HCT116 (cell line): Measurements from ENCODE around the gene MTA3. TPM values are rescaled to one million over a fixed set of nuclear protein-coding genes. Genes with fewer than 3 reads are reported as not detected.

Source experiments
- ATAC-seq: fragments of 200-7000 bp; cut with Tn5 transposase; 2 replicates; pipeline ENCODE4 v1.9.1; 2020; ENCODE audit warnings: mild to moderate bottlenecking, moderate library complexity
- BruUV-seq: library from RNA; stranded (reverse); fragments of 400-500 nt; replicated peaks from 2 replicates; lab custom pipeline; 2021; lab: Mats Ljungman, UMichigan
- CTCF ChIA-PET: fragments of 300-600 bp; sonication (Branson Sonifier 250); formaldehyde crosslinking; loops from one replicate; lab custom pipeline; 2021; ENCODE audit warnings: antibody characterized with exemption; lab: Charles Lee
- POLR2A ChIA-PET: fragments of 300-600, 350-600 bp; sonication (Branson Sonifier 250); formaldehyde crosslinking; loops from one replicate; lab custom pipeline; 2021; ENCODE audit warnings: antibody characterized with exemption; lab: Charles Lee
- RAD21 ChIA-PET, 2 experiments: fragments of 300-600 bp; sonication (Branson Sonifier 250); formaldehyde crosslinking; loops; one replicate each; lab custom pipeline; 2023; ENCODE audit warnings: low total read pairs in 2 of 2; ENCODE audit not compliant: uncharacterized antibody in 2 of 2, unreplicated experiment in 2 of 2, low non-redundant PET in 1 of 2; lab: Charles Lee
- DNase-seq: peaks from one replicate; pipeline ENCODE4 v3.0.0-alpha.2; 2010; ENCODE audit warnings: low read depth, low spot score
- H2AFZ ChIP-seq: fragments of 200-600 bp; shearing (Covaris generic), sonication (generic); 2 replicates; pipeline ENCODE4 v1.6.1; 2017; ENCODE audit warnings: low read depth, mixed run types, mixed read lengths, antibody characterized with exemption, low read length; ENCODE audit not compliant: poor library complexity, severe bottlenecking
- H3K27ac ChIP-seq: 2 replicates; pipeline ENCODE4 v1.5.1; 2012; ENCODE audit warnings: low read depth, low read length
- H3K27me3 ChIP-seq: fragments of 200-600 bp; sonication (generic); 2 replicates; pipeline ENCODE4 v1.6.1; 2016; ENCODE audit warnings: mixed run types, low read length, mixed read lengths; ENCODE audit not compliant: insufficient read depth
- H3K36me3 ChIP-seq, 2 experiments: fragments of 200-500 bp in 1 of 2; fragments of 200-600 bp in 1 of 2; sonication (Bioruptor generic) in 1 of 2; sonication (generic) in 1 of 2; 2 replicates each; pipeline versions ENCODE4 v1.5.1 to v1.6.1; 2014 to 2016; ENCODE audit warnings: low read length in 2 of 2, inconsistent platforms in 1 of 2, mixed read lengths in 1 of 2, mixed run types in 1 of 2; ENCODE audit not compliant: insufficient read depth in 2 of 2, control insufficient read depth in 1 of 2
- H3K4me1 ChIP-seq, 2 experiments: fragments of 200-600 bp in 1 of 2; sonication (generic) in 1 of 2; 2 replicates each; pipeline versions ENCODE4 v1.5.1 to v1.6.1; 2012 to 2017; ENCODE audit warnings: low read length in 2 of 2, inconsistent platforms in 1 of 2, mild to moderate bottlenecking in 1 of 2, mixed read lengths in 1 of 2, mixed run types in 1 of 2, moderate library complexity in 1 of 2; ENCODE audit not compliant: insufficient read depth in 2 of 2, control insufficient read depth in 1 of 2
- H3K4me2 ChIP-seq: fragments of 200-600 bp; sonication (generic); 2 replicates; pipeline ENCODE4 v1.6.1; 2017; ENCODE audit warnings: mixed run types, low read length, mixed read lengths
- H3K4me3 ChIP-seq, 2 experiments: fragments of 200-600 bp in 1 of 2; sonication (generic) in 1 of 2; replicated peaks in 1 of 2; 2 replicates each; pipeline ENCODE4 v1.5.1; 2011 to 2016; ENCODE audit warnings: low read length in 2 of 2, control low read depth in 1 of 2, low read depth in 1 of 2, mild to moderate bottlenecking in 1 of 2, mixed read lengths in 1 of 2, mixed run types in 1 of 2
- H3K79me2 ChIP-seq: fragments of 200-600 bp; sonication (generic); 2 replicates; pipeline ENCODE4 v1.6.1; 2017; ENCODE audit warnings: mild to moderate bottlenecking, mixed run types, low read length, moderate library complexity, mixed read lengths; ENCODE audit not compliant: insufficient read depth
- H3K9ac ChIP-seq: fragments of 200-600 bp; sonication (generic); 2 replicates; pipeline ENCODE4 v1.6.1; 2016; ENCODE audit warnings: low read length, mixed read lengths
- H3K9me2 ChIP-seq: fragments of 200-600 bp; sonication (generic), shearing (Covaris generic); 2 replicates; pipeline ENCODE4 v1.6.1; 2017; ENCODE audit warnings: mixed run types, mild to moderate bottlenecking, moderate library complexity; ENCODE audit not compliant: insufficient read depth
- H3K9me3 ChIP-seq, 2 experiments: fragments of 200-500 bp in 1 of 2; fragments of 200-600 bp in 1 of 2; sonication (Bioruptor generic) in 1 of 2; sonication (generic) in 1 of 2; 2 replicates each; pipeline ENCODE4 v1.6.1; 2014 to 2017; ENCODE audit warnings: low read length in 2 of 2, mixed read lengths in 2 of 2, inconsistent platforms in 1 of 2, low read depth in 1 of 2, mild to moderate bottlenecking in 1 of 2, mixed run types in 1 of 2, moderate library complexity in 1 of 2; ENCODE audit not compliant: control insufficient read depth in 1 of 2, insufficient read depth in 1 of 2
- H4K20me1 ChIP-seq: fragments of 200-600 bp; sonication (generic), shearing (Covaris generic); 2 replicates; pipeline ENCODE4 v1.6.1; 2017; ENCODE audit warnings: mixed run types, mild to moderate bottlenecking, moderate library complexity; ENCODE audit not compliant: insufficient read depth
- CBX3 ChIP-seq: IDR thresholded peaks from 2 replicates; pipeline ENCODE4 v1.6.1; 2012; ENCODE audit warnings: low read depth
- CEBPB ChIP-seq: IDR thresholded peaks from 2 replicates; pipeline ENCODE4 v1.6.1; 2012; ENCODE audit warnings: low read depth
- EZH2 ChIP-seq: fragments of 200-600 bp; sonication (generic); IDR thresholded peaks from 2 replicates; pipeline ENCODE4 v1.6.1; 2017; ENCODE audit warnings: antibody characterized with exemption, mixed run types
- FOSL1 ChIP-seq: IDR thresholded peaks from 2 replicates; pipeline ENCODE4 v1.6.1; 2012; ENCODE audit warnings: low read depth
- POLR2A ChIP-seq: IDR thresholded peaks from 2 replicates; pipeline ENCODE4 v1.7.0; 2011; ENCODE audit warnings: borderline replicate concordance; ENCODE audit not compliant: insufficient read depth, insufficient read length; ENCODE audit errors: extremely low read depth
- POLR2AphosphoS5 ChIP-seq: IDR thresholded peaks from 2 replicates; pipeline ENCODE4 v1.6.1; 2011; ENCODE audit warnings: mild to moderate bottlenecking, low read depth, low read length, moderate library complexity
- SIN3A ChIP-seq: IDR thresholded peaks from 2 replicates; pipeline ENCODE4 v1.6.1; 2012; ENCODE audit warnings: low read depth
- SP1 ChIP-seq: IDR thresholded peaks from 2 replicates; pipeline ENCODE4 v1.6.1; 2012; ENCODE audit warnings: low read depth
- SRF ChIP-seq: IDR thresholded peaks from 2 replicates; pipeline ENCODE4 v1.6.1; 2012; ENCODE audit warnings: low read depth
- TCF7L2 ChIP-seq: IDR thresholded peaks from 2 replicates; pipeline ENCODE4 v1.7.0; 2011; ENCODE audit warnings: borderline replicate concordance, inconsistent platforms; ENCODE audit not compliant: insufficient read depth, insufficient read length; ENCODE audit errors: extremely low read depth
- YY1 ChIP-seq: IDR thresholded peaks from 2 replicates; pipeline ENCODE4 v1.6.1; 2011; ENCODE audit warnings: low read length, low read depth, moderate library complexity, mild to moderate bottlenecking; ENCODE audit not compliant: insufficient replicate concordance; ENCODE audit errors: extremely low read depth
- ZFX ChIP-seq: fragments of 450-650 bp; IDR thresholded peaks from 2 replicates; pipeline ENCODE4 v1.6.1; 2017
- intact Hi-C: fragments of 100-400 bp; cut with micrococcal nuclease; formaldehyde crosslinking; loops from 2 replicates; pipeline ENCODE4 v1.10.0; 2022
- total RNA-seq: library from RNA; stranded (reverse); gene quantifications from one replicate; pipeline ENCODE4 v1.2.1, GENCODE V29; 2021; ENCODE audit not compliant: unreplicated experiment
- TF ChIP-seq, protein P1 (sequence below): IDR thresholded peaks from 2 replicates; pipeline ENCODE4 v1.6.1; 2011; ENCODE audit warnings: mild to moderate bottlenecking, low read length, moderate library complexity; ENCODE audit not compliant: insufficient replicate concordance; ENCODE audit errors: extremely low read depth
- TF ChIP-seq, protein P2 (sequence below): IDR thresholded peaks from 2 replicates; pipeline ENCODE4 v1.6.1; 2012; ENCODE audit warnings: low read depth

The MTA3 gene
- total RNA-seq, 1 experiment from 2014 or later: 46.3 TPM

DNA sequence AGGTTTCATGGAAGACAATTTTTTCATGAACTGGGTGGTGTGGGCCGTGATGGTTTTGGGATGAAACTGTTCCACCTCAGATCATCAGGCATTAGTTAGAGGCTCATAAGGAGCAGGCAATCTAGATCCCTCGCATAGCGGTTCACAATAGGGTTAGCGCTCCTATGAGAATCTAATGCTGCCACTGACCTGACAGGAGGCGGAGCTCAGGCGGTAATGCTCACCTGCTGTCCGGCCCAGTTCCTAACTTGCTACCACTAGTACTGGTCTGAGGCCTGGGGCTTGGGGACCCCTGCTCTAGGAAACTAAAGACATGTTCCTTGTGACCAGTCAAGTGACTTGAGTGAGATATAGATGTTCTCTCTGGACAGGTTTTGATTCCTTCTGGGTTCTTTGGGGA lies 146.3 kb downstream of the MTA3 start (continued):
- TF ChIP-seq, protein P1, sequence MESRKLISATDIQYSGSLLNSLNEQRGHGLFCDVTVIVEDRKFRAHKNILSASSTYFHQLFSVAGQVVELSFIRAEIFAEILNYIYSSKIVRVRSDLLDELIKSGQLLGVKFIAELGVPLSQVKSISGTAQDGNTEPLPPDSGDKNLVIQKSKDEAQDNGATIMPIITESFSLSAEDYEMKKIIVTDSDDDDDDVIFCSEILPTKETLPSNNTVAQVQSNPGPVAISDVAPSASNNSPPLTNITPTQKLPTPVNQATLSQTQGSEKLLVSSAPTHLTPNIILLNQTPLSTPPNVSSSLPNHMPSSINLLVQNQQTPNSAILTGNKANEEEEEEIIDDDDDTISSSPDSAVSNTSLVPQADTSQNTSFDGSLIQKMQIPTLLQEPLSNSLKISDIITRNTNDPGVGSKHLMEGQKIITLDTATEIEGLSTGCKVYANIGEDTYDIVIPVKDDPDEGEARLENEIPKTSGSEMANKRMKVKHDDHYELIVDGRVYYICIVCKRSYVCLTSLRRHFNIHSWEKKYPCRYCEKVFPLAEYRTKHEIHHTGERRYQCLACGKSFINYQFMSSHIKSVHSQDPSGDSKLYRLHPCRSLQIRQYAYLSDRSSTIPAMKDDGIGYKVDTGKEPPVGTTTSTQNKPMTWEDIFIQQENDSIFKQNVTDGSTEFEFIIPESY: no peak
- no peak for TF ChIP-seq SP1
- no peak for TF ChIP-seq TCF7L2
- TF ChIP-seq YY1: no peak
- TF ChIP-seq EZH2: no peak
- TF ChIP-seq POLR2AphosphoS5: no peak
- TF ChIP-seq ZFX: no peak
- TF ChIP-seq POLR2A: no peak
- TF ChIP-seq CEBPB: no peak
- no peak for TF ChIP-seq SRF
- no peak for TF ChIP-seq FOSL1
- no peak for TF ChIP-seq CBX3
- no peak for TF ChIP-seq SIN3A
- TF ChIP-seq, all 23 proteins: peak for 0

DNA sequence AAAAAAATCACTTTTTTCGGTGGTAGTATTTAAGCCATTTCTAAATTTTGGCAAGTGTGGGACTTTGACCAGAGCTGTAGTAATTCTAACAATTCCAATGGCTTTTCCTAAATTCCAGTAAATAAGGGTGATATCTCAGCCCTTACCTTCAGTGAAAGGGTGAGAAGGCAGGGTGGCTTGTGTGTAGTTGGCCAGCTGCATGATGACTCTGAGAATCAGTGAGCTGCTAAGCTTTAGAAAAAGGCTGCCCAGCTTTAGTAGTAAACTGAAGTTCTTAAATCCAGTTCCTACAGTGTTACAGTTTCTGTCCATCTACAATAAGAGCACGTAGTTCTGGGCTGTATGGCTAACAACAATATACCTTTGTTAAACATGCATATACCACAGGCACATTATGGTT lies 153.5 kb downstream of the MTA3 start:
- Histone ChIP-seq H3K9me3 (no peaks in the 10 kb centered on the region), H3K9me2 (no peaks in the 10 kb centered on the region), H3K4me3 (no peak overlapping the region), H3K36me3 (no peaks in the 10 kb centered on the region), H2AFZ (no peak overlapping the region), H4K20me1 (no peaks in the 10 kb centered on the region), H3K27me3 (no peaks in the 10 kb centered on the region), H3K4me1 (no peaks in the 10 kb centered on the region), H3K4me2 (no peak overlapping the region), H3K27ac (no peak overlapping the region), H3K9ac (no peak overlapping the region), H3K79me2 (no peaks in the 10 kb centered on the region)
- DNase-seq (no peak), ATAC-seq (no peak)
- no peak for TF ChIP-seq CEBPB
- TF ChIP-seq, protein P2, sequence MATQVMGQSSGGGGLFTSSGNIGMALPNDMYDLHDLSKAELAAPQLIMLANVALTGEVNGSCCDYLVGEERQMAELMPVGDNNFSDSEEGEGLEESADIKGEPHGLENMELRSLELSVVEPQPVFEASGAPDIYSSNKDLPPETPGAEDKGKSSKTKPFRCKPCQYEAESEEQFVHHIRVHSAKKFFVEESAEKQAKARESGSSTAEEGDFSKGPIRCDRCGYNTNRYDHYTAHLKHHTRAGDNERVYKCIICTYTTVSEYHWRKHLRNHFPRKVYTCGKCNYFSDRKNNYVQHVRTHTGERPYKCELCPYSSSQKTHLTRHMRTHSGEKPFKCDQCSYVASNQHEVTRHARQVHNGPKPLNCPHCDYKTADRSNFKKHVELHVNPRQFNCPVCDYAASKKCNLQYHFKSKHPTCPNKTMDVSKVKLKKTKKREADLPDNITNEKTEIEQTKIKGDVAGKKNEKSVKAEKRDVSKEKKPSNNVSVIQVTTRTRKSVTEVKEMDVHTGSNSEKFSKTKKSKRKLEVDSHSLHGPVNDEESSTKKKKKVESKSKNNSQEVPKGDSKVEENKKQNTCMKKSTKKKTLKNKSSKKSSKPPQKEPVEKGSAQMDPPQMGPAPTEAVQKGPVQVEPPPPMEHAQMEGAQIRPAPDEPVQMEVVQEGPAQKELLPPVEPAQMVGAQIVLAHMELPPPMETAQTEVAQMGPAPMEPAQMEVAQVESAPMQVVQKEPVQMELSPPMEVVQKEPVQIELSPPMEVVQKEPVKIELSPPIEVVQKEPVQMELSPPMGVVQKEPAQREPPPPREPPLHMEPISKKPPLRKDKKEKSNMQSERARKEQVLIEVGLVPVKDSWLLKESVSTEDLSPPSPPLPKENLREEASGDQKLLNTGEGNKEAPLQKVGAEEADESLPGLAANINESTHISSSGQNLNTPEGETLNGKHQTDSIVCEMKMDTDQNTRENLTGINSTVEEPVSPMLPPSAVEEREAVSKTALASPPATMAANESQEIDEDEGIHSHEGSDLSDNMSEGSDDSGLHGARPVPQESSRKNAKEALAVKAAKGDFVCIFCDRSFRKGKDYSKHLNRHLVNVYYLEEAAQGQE: no peak
- intact Hi-C loops: no loop called here
- POLR2A ChIA-PET: no interaction called here
- CTCF ChIA-PET: no interaction called here
- RAD21 ChIA-PET: no interaction called here
- no TSS peak for BruUV-seq
